ENCODE data around the gene PLCG2. TPM values are rescaled to one million over a fixed set of nuclear protein-coding genes. Genes with fewer than 3 reads are reported as not detected.

PLCG2 gene
- total RNA-seq, 4 donors from 2014 or later: 5.3 to 15.8 (median 9.5) TPM

DNA sequence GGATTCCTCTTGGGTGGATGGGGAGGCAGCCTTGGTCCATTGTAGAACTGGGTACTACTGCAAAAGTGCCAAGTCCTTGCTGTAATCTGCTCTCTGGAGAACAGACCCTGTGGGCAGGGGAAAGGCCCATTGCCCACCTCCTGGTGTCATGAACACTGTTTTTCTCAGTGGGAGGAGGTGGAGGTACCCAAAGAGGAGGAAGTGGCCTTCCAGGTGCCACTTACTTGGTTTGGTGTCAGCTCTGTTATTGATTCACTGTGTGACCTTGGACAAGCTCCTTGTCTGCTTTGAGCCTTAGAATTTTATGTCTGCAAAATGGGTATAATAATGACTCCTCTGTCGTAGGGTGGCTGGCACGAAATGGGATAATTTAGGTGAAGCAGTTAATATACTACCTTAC is 55.8 kb downstream of the PLCG2 start:
- no peaks in the 10 kb centered on the region for H3K27me3 ChIP-seq
- no peaks in the 10 kb centered on the region for H3K36me3 ChIP-seq
- H3K27ac ChIP-seq: no peak overlapping the region
- 100% methylated on average over 2 of the region's 2 CpGs for WGBS, 2 donors
- no peaks in the 10 kb centered on the region for H3K9me3 ChIP-seq
- TF ChIP-seq POLR2A (IDR thresholded peaks at IDR 0.05): no peak
- TF ChIP-seq, protein P1, sequence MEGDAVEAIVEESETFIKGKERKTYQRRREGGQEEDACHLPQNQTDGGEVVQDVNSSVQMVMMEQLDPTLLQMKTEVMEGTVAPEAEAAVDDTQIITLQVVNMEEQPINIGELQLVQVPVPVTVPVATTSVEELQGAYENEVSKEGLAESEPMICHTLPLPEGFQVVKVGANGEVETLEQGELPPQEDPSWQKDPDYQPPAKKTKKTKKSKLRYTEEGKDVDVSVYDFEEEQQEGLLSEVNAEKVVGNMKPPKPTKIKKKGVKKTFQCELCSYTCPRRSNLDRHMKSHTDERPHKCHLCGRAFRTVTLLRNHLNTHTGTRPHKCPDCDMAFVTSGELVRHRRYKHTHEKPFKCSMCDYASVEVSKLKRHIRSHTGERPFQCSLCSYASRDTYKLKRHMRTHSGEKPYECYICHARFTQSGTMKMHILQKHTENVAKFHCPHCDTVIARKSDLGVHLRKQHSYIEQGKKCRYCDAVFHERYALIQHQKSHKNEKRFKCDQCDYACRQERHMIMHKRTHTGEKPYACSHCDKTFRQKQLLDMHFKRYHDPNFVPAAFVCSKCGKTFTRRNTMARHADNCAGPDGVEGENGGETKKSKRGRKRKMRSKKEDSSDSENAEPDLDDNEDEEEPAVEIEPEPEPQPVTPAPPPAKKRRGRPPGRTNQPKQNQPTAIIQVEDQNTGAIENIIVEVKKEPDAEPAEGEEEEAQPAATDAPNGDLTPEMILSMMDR (IDR thresholded peaks at IDR 0.05): no peak
- peaks cover 0 to 42% (median 0%) of the 10 kb centered on the region in 3 donors for H3K4me1 ChIP-seq
- intact Hi-C loops (cut with DNase I): no loop called here
- no peak for DNase-seq
- no peak overlapping the region for H3K4me3 ChIP-seq

DNA sequence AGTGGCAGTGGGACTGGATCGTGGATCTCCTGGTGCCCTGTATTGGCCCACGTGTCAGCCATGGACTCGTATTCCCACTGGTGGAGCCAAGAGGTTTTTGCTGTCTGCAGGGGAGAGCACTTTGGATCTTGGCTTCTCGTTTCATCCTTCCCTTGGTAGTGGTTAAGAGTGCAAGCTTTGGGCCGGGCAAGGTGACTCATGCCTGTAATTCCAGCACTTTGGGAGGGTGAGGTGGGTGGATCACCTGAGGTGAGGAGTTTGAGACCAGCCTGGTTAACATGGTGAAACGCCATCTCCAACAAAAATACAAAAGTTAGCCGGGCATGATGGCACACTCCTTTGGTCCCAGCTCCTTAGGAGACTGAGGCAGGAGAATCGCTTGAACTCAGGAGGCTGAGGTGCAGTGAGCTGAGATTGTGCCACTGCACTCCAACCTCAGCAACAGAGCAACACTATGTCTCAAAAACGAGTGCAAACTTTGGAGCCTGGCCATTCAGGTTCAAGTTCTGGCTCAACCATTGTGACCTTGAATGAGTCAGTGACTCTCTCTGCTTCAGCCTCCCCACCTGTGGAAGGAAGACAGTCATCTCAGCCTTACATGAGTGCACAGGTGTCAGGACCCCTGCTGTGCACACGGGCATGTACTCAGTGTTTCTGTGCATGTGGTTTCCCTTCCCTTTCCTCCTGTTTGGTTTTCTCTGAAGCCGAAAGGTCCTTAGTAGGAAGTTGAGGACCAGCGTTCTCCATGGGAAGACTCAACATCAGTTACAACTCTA is 57.4 kb downstream of the PLCG2 start:
- 66 to 67% methylated on average over 7 to 11 of the region's 12 CpGs for WGBS, 2 donors
- peak overlapping the region in 1 of 4 donors; percentile 44 for H3K27ac ChIP-seq
- no peak for DNase-seq

DNA sequence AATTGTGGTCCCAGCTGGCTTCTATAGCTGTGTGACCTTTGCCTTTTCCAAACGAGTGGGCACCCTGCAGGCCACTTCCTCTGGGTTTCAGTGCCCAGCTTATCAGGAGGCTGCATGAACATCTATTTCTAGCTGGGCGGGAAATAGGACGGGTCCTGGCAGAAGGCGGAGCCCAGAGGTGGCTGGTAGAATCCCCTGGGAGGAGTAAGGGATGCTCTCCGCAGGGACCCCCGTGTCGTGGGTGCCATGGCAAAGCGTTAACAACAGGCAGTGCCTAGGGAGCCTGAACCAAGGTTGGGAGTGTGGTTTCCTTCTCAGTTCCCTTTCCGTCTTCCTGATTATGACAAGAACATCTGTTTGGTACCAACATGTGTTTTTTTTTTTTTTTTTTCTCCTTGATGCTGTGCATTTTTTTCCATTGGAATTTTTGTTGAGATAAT is 58.2 kb downstream of the PLCG2 start:
- H3K27ac ChIP-seq: peak overlapping the region in 1 of 4 donors; percentile 51
- no peak overlapping the region for H3K4me3 ChIP-seq
- intact Hi-C loops (cut with DNase I): no loop called here
- H3K27me3 ChIP-seq: no peaks in the 10 kb centered on the region
- no peaks in the 10 kb centered on the region for H3K36me3 ChIP-seq
- 48 to 63% methylated on average over 9 of the region's 9 CpGs for WGBS, 2 donors
- no peak for DNase-seq
- no peaks in the 10 kb centered on the region for H3K9me3 ChIP-seq
- TF ChIP-seq, protein P1 (IDR thresholded peaks at IDR 0.05): no peak
- TF ChIP-seq POLR2A (IDR thresholded peaks at IDR 0.05): no peak
- H3K4me1 ChIP-seq: peaks cover 0 to 29% (median 0%) of the 10 kb centered on the region in 3 donors

More for the DNA sequence above, 57.4 kb downstream of the PLCG2 start:
- H3K4me3 ChIP-seq: no peak overlapping the region
- H3K9me3 ChIP-seq: no peaks in the 10 kb centered on the region
- peaks cover 0 to 35% (median 0%) of the 10 kb centered on the region in 3 donors for H3K4me1 ChIP-seq
- H3K36me3 ChIP-seq: no peaks in the 10 kb centered on the region
- TF ChIP-seq, protein P1 (IDR thresholded peaks at IDR 0.05): no peak
- no peak for TF ChIP-seq POLR2A (IDR thresholded peaks at IDR 0.05)
- no peaks in the 10 kb centered on the region for H3K27me3 ChIP-seq
- intact Hi-C loops (cut with DNase I): no loop called here

DNA sequence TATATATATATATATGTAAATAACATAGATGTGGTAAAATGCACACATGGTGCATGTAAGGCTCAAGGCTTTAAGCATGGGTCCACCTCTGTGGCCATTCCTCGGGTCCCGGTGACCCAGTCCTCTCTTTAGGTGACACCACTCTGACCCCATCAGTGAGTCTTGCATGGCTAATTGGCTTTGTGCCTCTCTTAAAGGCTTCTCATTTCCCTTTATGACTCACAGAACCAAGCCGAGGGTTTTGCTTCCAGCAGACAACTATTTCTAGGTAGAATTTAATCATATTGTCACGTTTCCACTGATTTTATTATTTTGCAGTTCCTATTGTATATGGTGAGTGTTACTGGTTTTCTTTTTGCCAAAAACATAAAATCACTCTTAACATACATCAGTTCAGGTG is 59.7 kb downstream of the PLCG2 start:
- Histone ChIP-seq H3K27ac (no peak overlapping the region), H3K4me1 (peaks cover 0 to 19% (median 0%) of the 10 kb centered on the region in 3 donors), H3K27me3 (no peaks in the 10 kb centered on the region), H3K4me3 (no peak overlapping the region), H3K9me3 (no peaks in the 10 kb centered on the region), H3K36me3 (no peaks in the 10 kb centered on the region)
- 26 to 33% methylated on average over 4 of the region's 4 CpGs for WGBS, 2 donors
- TF ChIP-seq, protein P1 (IDR thresholded peaks at IDR 0.05): no peak
- no peak for TF ChIP-seq POLR2A (IDR thresholded peaks at IDR 0.05)
- intact Hi-C loops (cut with DNase I): no loop called here
- no peak for DNase-seq

DNA sequence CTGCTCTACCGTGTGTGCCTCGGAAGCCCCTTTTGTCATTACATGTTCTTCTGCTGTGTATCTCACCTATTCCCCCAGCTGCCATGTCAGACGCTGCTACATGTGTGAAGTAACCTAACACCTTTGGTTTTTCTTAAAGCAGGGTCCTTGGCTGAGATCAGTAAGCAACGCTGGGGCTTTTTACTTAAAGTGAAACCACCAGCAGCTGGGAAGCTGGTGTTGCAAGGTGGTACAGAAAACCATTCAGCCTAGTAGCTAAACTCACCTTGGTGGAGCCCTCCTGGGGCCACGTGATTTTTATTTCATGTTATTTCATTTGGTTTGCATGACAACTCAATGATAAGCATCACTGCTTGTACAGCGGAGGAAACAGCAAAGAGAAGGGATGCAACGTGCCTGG is 62.6 kb downstream of the PLCG2 start:
- Histone ChIP-seq H3K27me3 (no peaks in the 10 kb centered on the region), H3K36me3 (no peaks in the 10 kb centered on the region), H3K9me3 (no peaks in the 10 kb centered on the region), H3K4me1 (peaks cover 0 to 11% (median 0%) of the 10 kb centered on the region in 3 donors), H3K4me3 (no peak overlapping the region), H3K27ac (no peak overlapping the region)
- WGBS, 2 donors: 54 to 56% methylated on average over 7 of the region's 7 CpGs
- TF ChIP-seq, protein P1 (IDR thresholded peaks at IDR 0.05): no peak
- no peak for TF ChIP-seq POLR2A (IDR thresholded peaks at IDR 0.05)
- DNase-seq: no peak
- intact Hi-C loops (cut with DNase I): no loop called here
